Parathyroid adenoma (tissue), 2 donors: ENCODE data around the gene SLC5A1.

Experiments
- H2AFZ ChIP-seq: fragments of 300-600 bp; sonication (generic); one replicate; pipeline ENCODE4 v1.7.0; 2017; ENCODE audit warnings: antibody characterized with exemption, mild to moderate bottlenecking
- H3K27ac ChIP-seq: fragments of 300-600 bp; sonication (generic); one replicate; pipeline ENCODE4 v1.7.0; 2017
- H3K27me3 ChIP-seq: fragments of 300-600 bp; sonication (generic); one replicate; pipeline ENCODE4 v1.7.0; 2017; ENCODE audit warnings: low read length; ENCODE audit not compliant: control insufficient read depth, insufficient read depth
- H3K36me3 ChIP-seq: fragments of 300-600 bp; sonication (generic); one replicate; pipeline ENCODE4 v1.7.0; 2017; ENCODE audit warnings: low read length; ENCODE audit not compliant: control insufficient read depth, insufficient read depth
- H3K4me1 ChIP-seq: fragments of 300-600 bp; sonication (generic); one replicate; pipeline ENCODE4 v1.7.0; 2017; ENCODE audit warnings: control low read depth
- H3K4me2 ChIP-seq: fragments of 300-600 bp; sonication (generic); one replicate; pipeline ENCODE4 v1.7.0; 2017; ENCODE audit warnings: low read length
- H3K4me3 ChIP-seq: fragments of 300-600 bp; sonication (generic); one replicate; pipeline ENCODE4 v1.7.0; 2017; ENCODE audit warnings: low read depth, low read length
- H3K79me2 ChIP-seq: fragments of 300-600 bp; sonication (generic); one replicate; pipeline ENCODE4 v1.7.0; 2017; ENCODE audit warnings: control low read depth
- H3K9ac ChIP-seq: fragments of 300-600 bp; sonication (generic); one replicate; pipeline ENCODE4 v1.7.0; 2017; ENCODE audit warnings: mild to moderate bottlenecking
- H3K9me3 ChIP-seq: fragments of 300-600 bp; sonication (generic); one replicate; pipeline ENCODE4 v1.7.0; 2017; ENCODE audit warnings: low read length; ENCODE audit not compliant: control insufficient read depth
- CTCF ChIP-seq: fragments of 300-600 bp; sonication (generic); IDR thresholded peaks from one replicate; pipeline ENCODE4 v1.7.0; 2017; ENCODE audit warnings: antibody characterized with exemption, mild to moderate bottlenecking
- donor health status: primary hyperparathyroidism.

The SLC5A1 gene

DNA sequence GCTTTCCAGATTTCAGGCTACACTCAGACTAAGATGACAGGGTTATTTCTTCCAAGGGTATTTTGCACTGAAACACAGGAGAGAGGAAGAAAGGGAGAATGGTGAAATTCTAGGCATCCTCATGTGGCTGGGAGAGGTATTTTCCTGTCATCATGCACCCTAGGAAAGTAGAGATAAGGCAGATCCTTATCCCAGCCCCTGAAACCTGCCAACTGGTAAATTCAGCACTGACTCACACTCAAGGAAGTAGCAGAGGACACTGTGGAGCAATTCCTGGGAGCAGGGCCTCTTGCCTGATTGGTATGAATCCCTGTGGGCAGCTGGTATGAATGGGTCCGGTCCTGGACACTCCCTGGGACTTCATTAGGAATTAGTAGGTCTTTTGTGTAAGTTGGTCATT is 37.6 kb upstream of the SLC5A1 start:
- no peak overlapping the region for H2AFZ ChIP-seq
- H3K4me3 ChIP-seq: no peak overlapping the region
- no peak overlapping the region for H3K27ac ChIP-seq
- no peaks in the 10 kb centered on the region for H3K79me2 ChIP-seq
- no peak for TF ChIP-seq CTCF
- no peak overlapping the region for H3K4me2 ChIP-seq
- H3K9ac ChIP-seq: no peak overlapping the region
- no peaks in the 10 kb centered on the region for H3K9me3 ChIP-seq
- H3K36me3 ChIP-seq: no peaks in the 10 kb centered on the region
- H3K4me1 ChIP-seq: no peaks in the 10 kb centered on the region
- H3K27me3 ChIP-seq: no peaks in the 10 kb centered on the region

DNA sequence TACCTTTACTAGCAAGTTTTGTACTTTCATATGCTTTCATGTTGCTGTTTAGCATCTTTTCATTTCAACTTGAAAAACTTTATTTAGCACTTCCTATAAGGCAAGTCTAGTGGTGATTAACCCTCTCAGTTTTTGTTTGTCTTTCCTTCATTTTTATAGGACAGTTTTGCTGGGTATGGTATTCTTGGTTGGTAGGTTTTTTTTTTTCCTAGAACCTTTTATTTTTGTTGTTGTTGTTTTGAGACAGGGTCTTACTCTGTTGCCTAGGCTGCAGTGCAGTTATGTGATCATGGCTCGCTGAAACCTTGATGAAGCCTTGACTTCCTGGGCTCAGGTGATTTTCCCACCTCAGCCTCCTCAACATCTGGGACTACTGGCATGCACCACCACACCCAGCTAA is 29.9 kb upstream of the SLC5A1 start:
- H3K4me2 ChIP-seq: no peak overlapping the region
- H3K79me2 ChIP-seq: no peaks in the 10 kb centered on the region
- no peaks in the 10 kb centered on the region for H3K36me3 ChIP-seq
- no peak overlapping the region for H2AFZ ChIP-seq
- no peaks in the 10 kb centered on the region for H3K4me1 ChIP-seq
- peaks cover 3% of the 10 kb centered on the region for H3K9me3 ChIP-seq
- H3K27me3 ChIP-seq: no peaks in the 10 kb centered on the region
- no peak overlapping the region for H3K9ac ChIP-seq
- no peak overlapping the region for H3K4me3 ChIP-seq
- no peak overlapping the region for H3K27ac ChIP-seq
- no peak for TF ChIP-seq CTCF

DNA sequence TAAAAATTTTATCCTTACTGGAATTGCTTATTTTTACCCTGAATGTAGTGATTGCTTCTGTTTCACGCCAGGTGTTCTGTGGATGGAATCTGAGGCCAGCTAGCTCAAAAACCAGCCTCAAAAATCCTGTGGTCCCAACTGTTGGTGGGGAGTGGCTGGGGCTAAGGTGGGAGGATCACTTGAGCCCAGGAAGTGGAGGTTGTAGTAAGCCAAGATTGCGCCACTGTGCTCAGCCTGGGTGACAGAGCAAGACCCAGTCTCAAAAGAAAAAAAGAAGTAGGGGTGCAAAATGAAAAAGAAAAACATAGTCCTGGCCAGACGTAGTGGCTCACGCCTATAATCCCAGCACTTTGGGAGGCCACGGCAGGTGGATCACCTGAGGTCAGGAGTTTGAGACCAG is 27.0 kb upstream of the SLC5A1 start:
- H3K27ac ChIP-seq: no peak overlapping the region
- H3K4me1 ChIP-seq: no peaks in the 10 kb centered on the region
- peaks cover 3% of the 10 kb centered on the region for H3K9me3 ChIP-seq
- no peak overlapping the region for H3K9ac ChIP-seq
- H3K36me3 ChIP-seq: no peaks in the 10 kb centered on the region
- no peak overlapping the region for H2AFZ ChIP-seq
- H3K27me3 ChIP-seq: no peaks in the 10 kb centered on the region
- no peaks in the 10 kb centered on the region for H3K79me2 ChIP-seq
- H3K4me3 ChIP-seq: no peak overlapping the region
- no peak overlapping the region for H3K4me2 ChIP-seq
- TF ChIP-seq CTCF: no peak

DNA sequence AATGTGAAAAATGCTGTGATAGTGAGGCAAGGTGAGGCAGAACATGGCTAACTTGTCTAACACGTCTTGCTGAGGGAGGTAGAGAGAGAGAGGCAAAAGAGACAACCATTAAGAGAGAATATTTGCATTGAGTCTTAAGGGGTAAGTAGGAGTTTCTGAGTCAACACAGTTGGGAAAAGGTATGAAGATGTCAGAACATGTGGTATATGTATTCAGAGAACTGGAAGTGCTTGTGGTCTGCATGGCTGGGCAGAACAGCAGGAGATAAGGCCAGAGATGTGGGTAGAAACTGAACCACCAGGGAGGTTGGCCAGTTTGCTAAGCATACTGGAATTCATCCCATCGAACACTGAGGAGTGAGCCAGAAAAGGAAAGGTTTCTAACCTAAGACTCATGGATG is 25.0 kb upstream of the SLC5A1 start:
- no peaks in the 10 kb centered on the region for H3K36me3 ChIP-seq
- no peak for TF ChIP-seq CTCF
- H3K4me2 ChIP-seq: no peak overlapping the region
- H3K4me1 ChIP-seq: no peaks in the 10 kb centered on the region
- no peaks in the 10 kb centered on the region for H3K79me2 ChIP-seq
- H2AFZ ChIP-seq: no peak overlapping the region
- H3K9me3 ChIP-seq: peaks cover 3% of the 10 kb centered on the region
- H3K27me3 ChIP-seq: no peaks in the 10 kb centered on the region
- no peak overlapping the region for H3K27ac ChIP-seq
- H3K9ac ChIP-seq: no peak overlapping the region
- no peak overlapping the region for H3K4me3 ChIP-seq

DNA sequence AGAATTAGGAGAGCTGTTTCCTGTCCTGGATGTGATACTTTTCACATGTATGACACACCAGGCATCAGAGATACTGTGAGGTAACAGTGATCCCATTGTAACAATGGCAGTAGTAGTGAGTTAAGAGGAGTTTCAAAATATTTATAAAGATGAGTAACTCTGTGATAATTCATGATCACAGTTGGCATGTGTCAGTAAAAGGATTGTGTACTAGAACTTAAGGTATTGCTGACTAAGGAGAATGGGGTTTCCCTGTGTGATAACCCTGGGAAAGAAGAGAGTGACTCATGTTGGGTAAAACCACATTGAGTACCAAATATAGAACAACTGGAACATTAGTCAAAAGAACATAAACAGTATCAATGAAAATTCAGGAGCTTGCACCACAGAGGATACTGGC is 22.9 kb upstream of the SLC5A1 start:
- no peaks in the 10 kb centered on the region for H3K9me3 ChIP-seq
- no peak overlapping the region for H2AFZ ChIP-seq
- no peaks in the 10 kb centered on the region for H3K27me3 ChIP-seq
- no peak overlapping the region for H3K27ac ChIP-seq
- no peak overlapping the region for H3K4me2 ChIP-seq
- no peaks in the 10 kb centered on the region for H3K4me1 ChIP-seq
- no peaks in the 10 kb centered on the region for H3K79me2 ChIP-seq
- H3K4me3 ChIP-seq: no peak overlapping the region
- no peak for TF ChIP-seq CTCF
- H3K9ac ChIP-seq: no peak overlapping the region
- no peaks in the 10 kb centered on the region for H3K36me3 ChIP-seq
